ENCODE results near the gene LRRC38.
"Not testable (repeated sequence)": the region's sequence is repeated elsewhere in the genome, so short reads cannot be mapped to it uniquely, and the experiment has no call there.

The LRRC38 gene

DNA sequence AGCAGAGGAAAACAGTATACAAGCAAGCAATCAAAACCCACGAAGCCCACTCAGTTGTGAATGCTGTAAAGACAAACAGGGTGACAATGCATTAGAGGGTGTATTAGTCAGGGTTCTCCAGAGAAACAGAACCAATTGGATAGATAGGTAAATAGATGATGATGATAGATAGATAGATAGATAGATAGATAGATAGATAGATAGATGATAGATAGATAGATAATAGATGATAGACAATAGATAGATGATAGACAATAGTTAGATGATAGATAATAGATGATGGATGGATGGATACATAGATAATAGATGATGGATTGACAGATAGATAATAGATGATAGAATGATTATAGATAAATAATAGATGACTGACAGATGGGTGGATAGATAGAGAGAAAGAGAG is 48.3 kb downstream of the LRRC38 start:
- no peak for DNase-seq (ENCODE audit: low read depth in 2 of 2, low spot score in 1 of 2)

DNA sequence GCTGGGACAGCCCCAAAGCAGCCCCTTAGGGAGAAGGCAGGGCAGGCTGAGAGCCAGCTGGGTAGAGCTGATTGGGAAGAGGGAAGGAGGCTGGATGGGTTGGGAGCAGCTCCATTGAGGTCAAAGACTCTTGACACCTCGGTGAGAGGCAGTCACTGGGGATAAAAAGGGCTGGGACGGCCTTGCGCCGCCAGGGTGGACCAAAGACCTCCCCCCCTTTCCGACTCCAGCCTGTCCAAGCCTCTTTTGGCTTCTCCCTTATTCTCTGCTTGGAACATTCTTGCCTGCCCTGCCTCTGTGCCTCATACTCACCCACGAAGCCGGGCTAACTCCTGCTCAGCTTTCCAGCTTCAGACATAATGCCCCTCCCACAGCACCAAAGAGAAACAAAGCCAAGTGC is 51.1 kb downstream of the LRRC38 start:
- no peak for DNase-seq (ENCODE audit: low read depth in 2 of 2, low spot score in 1 of 2)

DNA sequence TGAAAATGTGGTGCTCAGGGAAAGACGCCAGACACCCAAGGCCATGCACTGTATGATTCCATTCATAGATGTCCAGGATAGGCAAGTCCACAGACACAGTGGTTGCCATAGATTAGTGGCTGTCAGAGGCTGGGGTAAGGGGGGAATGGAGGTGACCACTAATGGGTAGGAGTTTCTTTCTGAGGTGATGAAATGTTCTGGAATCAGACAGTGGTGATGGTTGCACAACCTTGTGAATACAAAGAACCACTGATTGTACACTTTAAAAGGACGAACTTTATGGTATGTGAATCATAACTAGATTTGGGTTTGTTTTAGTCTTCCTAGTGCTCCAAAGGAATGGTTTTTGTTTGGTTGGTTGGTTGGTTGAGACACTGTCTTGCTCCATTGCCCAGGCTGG is 51.8 kb downstream of the LRRC38 start:
- DNase-seq (ENCODE audit: low read depth in 2 of 2, low spot score in 1 of 2) = no peak

DNA sequence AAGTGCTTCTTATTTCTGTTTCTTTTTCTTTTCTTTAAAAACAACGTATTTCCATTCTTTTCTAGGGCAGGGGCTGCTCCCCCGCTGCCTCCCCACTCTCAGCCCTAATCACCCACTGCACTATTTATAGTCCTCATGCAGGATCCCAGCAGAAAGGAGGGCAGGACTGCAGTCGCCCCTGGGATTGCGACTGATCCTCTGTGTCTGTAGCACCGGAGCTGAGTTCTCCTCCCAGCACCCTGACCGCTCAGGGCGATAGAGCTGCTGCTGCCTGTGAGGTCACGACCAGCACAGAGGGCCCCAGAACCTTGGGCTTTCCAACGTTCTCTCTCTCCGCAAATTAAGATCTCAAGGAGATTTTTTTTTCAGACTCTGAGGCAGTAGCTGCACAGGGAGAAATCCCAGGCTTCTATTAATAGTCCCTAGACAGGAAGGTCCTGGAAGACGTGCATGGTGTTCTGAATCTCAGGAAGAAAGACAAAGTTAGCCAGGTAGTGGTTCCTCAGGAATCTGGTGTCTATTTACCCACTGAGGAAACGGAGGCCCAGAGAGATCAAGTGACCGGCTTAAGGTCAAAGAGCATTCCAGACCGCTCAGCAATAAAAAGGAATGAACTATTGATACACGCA is 56.8 kb downstream of the LRRC38 start:
- DNase-seq (ENCODE audit: low read depth in 2 of 2, low spot score in 1 of 2) = no peak

DNA sequence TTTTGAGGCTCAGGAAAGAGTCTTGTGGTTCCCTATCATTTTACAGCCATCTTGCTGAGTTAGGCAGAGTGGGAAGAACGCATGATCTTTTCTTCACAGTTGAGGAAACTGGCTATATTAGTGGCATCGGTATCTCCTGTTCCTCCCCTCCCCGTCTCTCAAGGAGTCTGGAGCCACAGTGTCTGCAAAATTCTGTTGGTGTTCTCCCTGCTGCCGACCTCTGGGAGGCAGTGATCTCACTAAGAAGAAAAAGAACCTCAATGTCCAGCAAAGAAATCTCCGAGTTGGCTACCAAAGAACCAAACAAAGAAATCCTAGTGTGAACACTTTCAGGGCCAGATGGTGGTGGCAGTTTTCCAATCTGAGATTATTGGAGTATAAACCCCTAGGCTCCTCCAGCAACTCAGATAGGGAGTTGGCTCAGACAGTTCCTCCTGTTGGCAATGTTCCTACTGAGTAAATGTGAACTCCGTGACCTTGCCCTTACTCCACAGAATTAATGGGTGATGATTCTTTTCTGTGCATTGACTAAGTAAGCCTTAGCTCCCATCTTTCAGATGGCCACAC is 62.3 kb downstream of the LRRC38 start:
- DNase-seq (ENCODE audit: low read depth in 2 of 2, low spot score in 1 of 2) = no peak

DNA sequence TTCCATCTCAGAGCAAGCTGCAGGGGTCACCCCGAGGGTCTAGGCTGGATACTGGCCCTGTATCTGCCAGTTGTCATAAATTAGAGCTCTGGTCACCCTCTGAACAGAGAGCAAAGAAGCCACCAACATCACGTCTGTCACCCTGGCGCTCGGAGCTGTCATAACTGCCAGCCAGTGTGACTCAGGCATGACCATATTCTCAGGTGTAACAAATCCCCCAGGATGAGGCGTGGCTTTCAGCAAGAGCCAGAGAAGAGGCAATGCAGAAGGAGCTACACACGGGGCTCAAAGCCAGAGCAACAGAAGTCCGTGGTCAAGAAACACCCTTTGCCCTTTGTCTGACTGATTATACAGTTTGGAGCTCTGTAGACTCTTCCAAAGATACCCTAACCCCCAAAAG is 63.6 kb downstream of the LRRC38 start:
- no peak for DNase-seq (ENCODE audit: low read depth in 2 of 2, low spot score in 1 of 2)

DNA sequence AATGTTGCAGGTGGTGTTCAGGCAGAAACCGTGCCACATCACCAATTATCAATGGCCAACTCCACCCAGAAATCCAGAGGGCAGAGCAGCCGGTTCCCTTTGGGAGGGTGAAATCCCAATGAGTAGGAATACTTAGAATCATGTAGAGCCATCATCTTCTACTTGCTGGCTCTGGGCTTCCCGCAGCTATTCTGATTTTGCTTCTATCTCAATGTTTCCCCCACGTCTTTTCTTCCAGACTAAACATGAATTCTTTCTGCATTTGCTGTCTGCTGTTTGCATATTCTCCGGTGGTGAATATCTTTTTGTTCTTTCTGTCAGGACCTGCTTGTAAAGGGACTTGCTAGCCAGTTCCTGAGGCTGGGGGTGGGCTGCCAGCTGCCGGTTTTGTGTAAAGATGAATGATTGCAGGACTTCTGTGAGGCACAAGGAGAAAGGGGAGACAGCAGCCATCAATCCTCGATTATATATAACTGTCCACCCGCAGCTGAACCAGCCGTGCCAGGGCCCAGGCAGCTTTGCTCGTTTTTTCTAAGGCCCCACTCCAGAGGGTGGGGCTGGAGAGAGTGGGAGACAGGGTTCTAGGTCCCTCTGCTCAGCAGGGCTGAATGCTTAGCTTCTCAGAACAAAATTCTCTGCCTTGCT is 70.3 kb downstream of the LRRC38 start:
- no peak for DNase-seq (ENCODE audit: low read depth in 2 of 2, low spot score in 1 of 2)

DNA sequence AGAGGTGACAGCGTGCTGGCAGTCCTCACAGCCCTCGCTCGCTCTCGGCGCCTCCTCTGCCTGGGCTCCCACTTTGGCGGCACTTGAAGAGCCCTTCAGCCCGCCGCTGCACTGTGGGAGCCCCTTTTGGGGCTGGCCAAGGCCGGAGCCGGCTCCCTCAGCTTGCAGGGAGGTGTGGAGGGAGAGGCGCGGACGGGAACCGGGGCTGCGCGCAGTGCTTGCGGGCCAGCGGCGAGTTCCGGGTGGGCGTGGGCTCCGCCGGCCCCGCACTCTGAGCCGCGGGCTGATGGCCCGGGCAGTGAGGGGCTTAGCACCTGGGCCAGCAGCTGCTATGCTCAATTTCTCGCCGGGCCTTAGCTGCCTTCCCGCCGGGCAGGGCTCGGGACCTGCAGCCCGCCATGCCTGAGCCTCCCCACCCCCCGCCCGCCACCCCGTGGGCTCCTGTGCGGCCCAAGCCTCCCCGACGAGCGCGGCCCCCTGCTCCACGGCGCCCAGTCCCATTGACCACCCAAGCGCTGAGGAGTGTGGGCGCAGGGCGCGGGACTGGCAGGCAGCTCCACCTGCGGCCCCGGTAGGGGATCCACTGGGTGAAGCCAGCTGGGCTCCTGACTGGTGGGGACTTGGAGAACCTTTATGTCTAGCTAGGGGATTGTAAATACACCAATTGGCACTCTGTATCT is 74.6 kb downstream of the LRRC38 start:
- DNase-seq (ENCODE audit: low read depth in 2 of 2, low spot score in 1 of 2) = not testable (repeated sequence)

DNA sequence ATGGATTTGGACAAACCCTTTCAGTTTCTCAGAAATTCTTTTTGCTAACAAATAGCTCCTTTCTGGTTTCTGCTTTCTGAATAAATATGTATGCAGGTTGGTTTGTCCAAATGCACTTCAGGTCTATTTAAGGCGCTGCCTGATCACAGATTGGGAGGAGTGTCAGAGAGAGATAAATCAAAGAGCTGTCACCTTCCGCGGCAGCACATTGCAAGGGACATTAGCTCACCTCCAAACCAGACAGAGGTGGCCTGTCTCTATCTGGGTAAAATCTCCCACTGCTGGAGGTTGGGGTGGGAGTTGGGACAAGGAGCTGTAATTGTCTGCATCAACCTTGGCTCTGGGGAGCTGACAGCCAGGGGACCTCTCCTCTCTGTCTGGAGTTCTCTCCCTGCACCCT is 78.3 kb downstream of the LRRC38 start:
- DNase-seq (ENCODE audit: low read depth in 2 of 2, low spot score in 1 of 2) = no peak

DNA sequence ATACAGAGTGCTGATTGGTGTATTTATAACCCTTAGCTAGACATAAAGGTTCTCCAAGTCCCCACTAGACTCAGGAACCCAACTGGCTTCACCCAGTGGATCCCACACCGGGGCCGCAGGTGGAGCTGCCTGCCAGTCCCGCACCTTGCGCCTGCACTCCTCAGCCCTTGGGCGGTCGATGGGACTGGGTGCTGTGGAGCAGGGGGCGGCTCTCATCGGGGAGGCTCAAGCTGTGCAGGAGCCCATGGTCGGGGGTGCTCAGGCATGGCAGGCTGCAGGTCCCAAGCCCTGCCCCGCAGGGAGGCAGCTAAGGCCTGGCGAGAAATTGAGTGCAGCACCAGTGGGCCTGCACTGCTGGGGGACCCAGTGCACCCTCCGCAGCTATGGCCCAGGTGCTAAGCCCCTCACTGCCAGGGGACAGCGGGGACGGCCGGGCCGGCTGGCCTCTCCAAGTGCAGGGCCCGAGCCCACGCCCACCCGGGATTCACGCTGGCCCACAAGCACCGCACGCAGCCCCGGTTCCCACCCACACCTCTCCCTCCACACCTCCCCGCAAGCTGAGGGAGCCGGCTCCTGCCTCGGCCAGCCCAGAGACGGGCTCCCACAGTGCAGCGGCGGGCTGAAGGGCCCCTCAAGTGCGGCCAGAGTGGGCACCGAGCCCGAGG is 80.0 kb downstream of the LRRC38 start:
- not testable (repeated sequence) for DNase-seq (ENCODE audit: low read depth in 2 of 2, low spot score in 1 of 2)

DNA sequence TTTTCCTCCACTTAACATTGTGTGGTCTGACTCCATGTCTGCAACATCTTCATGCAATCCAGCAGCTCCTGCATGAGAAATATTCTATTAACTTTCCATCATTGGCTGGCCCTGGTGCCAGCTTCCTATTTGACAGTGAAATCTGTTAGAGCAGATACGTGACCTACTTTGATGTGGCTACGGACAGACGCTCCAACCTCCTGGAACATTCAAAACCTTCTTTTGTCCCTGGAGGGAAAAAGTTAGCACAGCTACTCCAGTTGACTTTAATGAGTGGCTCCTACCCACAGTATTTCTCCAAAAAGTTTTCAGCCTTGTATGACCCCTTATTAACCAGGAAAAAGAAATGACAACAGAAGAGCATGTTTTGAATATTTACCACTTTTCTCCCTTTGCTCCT is 81.6 kb downstream of the LRRC38 start:
- DNase-seq (ENCODE audit: low read depth in 2 of 2, low spot score in 1 of 2) = no peak

DNA sequence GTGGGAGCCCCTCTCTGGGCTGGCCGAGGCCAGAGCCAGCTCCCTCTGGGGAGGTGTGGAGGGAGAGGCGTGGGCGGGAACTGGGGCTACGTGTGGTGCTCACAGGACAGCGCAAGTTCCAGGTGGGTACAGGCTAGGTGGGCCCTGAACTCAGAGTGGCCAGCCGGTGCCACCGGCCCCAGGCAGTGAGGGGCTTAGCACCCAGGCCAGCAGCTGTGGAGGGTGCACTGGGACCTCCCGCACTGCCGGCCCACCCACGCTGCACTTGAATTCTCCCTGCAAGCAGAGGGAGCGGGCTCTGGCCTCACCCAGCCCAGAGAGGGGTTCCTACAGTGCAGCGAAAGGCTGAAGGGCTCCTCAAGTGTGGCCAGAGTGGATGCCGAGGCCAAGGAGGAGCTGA is 83.3 kb downstream of the LRRC38 start:
- DNase-seq (ENCODE audit: low read depth in 2 of 2, low spot score in 1 of 2) = no peak
